CD4-positive, alpha-beta T cell treated with Interleukin-12 subunit alpha and Interleukin-12 subunit beta, for 1 hour (primary cell): ENCODE data around the gene RALGDS.
"Not testable (repeated sequence)": the region's sequence is repeated elsewhere in the genome, so short reads cannot be mapped to it uniquely, and the experiment has no call there.

Experiments
- DNase-seq: peaks from one replicate; pipeline ENCODE4 v3.0.0-alpha.2; 2020

The RALGDS gene

DNA sequence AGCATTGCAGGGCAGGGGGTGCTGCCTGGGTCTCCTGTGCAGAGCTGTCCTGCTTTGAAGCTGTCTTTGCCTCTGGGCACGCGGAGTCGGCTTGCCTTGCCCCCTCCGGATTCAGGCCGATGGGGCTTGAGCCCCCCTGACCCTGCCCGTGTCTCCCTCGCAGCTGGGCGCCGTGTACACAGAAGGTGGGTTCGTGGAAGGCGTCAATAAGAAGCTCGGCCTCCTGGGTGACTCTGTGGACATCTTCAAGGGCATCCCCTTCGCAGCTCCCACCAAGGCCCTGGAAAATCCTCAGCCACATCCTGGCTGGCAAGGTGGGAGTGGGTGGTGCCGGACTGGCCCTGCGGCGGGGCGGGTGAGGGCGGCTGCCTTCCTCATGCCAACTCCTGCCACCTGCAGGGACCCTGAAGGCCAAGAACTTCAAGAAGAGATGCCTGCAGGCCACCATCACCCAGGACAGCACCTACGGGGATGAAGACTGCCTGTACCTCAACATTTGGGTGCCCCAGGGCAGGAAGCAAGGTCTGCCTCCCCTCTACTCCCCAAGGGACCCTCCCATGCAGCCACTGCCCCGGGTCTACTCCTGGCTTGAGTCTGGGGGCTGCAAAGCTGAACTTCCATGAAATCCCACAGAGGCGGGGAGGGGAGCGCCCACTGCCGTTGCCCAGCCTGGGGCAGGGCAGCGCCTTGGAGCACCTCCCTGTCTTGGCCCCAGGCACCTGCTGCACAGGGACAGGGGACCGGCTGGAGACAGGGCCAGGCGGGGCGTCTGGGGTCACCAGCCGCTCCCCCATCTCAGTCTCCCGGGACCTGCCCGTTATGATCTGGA lies 56.6 kb downstream of the RALGDS start:
- no peak for DNase-seq

DNA sequence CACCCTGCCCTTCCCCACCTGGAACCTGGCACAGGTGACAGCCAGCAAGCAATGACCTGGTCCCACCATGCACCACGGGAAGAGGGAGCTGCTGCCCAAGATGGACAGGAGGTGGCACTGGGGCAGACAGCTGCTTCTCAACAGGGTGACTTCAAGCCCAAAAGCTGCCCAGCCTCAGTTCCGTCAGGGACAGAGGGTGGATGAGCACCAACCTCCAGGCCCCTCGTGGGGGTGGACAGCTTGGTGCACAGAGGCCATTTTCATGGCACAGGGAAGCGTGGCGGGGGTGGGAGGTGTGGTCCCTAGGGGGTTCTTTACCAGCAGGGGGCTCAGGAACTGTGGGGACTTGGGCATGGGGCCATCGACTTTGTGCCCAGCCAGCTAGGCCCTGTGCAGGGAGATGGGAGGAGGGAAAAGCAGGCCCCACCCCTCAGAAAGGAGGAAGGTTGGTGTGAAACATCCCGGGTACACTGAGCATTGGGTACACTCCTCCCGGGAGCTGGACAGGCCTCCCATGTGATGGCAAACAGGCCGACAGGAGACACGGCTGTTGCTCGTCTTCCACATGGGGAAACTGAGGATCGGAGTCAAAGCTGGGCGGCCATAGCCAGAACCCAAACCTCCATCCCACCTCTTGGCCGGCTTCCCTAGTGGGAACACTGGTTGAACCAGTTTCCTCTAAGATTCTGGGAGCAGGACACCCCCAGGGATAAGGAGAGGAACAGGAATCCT lies 57.4 kb downstream of the RALGDS start:
- DNase-seq: no peak

DNA sequence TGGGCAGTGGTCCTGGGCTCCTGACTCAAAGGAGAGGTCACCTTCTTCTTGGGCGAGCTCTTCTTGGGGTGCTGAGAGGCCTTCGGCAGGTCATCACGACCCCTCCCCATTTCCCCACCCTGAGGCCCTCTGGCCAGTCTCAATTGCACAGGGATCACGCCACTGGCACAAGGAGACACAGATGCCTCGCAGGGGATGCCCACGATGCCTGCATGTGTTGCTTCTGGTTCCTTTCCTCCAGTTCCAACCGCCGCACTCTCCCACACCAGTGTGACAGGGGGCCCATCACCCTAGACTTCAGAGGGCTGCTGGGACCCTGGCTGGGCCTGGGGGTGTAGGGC lies 57.9 kb downstream of the RALGDS start:
- DNase-seq: no peak

DNA sequence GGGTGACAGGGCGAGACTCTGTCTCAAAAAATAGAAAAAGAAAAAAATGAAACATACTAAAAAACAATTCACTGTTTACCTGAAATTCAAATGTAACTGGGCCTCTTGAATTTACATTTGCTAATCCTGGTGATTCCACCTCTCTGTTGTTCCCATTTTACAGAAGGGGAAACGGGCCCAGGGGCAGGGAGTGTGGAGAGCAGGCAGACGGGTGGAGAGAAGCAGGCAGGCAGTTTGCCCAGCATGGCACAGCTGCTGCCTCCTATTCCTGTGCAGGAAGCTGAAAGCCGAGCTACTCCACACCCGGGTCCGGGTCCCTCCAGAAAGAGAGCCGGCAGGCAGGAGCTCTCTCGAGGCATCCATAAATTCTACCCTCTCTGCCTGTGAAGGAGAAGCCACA lies 58.5 kb downstream of the RALGDS start:
- not testable (repeated sequence) for DNase-seq

DNA sequence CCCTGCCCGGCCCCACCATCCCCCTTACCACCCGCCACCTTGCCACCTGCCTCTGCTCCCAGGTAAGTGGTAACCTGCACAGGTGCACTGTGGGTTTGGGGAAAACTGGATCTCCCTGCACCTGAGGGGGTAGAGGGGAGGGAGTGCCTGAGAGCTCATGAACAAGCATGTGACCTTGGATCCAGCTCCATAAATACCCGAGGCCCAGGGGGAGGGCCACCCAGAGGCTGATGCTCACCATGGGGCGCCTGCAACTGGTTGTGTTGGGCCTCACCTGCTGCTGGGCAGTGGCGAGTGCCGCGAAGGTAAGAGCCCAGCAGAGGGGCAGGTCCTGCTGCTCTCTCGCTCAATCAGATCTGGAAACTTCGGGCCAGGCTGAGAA lies 59.3 kb downstream of the RALGDS start, which contains the start of gene CEL:
TSS of gene CEL (plus strand) at position 218 of the 382 bp plus-strand sequence. CDS start at position 240, 22 bp downstream.
- not testable (repeated sequence) for DNase-seq

DNA sequence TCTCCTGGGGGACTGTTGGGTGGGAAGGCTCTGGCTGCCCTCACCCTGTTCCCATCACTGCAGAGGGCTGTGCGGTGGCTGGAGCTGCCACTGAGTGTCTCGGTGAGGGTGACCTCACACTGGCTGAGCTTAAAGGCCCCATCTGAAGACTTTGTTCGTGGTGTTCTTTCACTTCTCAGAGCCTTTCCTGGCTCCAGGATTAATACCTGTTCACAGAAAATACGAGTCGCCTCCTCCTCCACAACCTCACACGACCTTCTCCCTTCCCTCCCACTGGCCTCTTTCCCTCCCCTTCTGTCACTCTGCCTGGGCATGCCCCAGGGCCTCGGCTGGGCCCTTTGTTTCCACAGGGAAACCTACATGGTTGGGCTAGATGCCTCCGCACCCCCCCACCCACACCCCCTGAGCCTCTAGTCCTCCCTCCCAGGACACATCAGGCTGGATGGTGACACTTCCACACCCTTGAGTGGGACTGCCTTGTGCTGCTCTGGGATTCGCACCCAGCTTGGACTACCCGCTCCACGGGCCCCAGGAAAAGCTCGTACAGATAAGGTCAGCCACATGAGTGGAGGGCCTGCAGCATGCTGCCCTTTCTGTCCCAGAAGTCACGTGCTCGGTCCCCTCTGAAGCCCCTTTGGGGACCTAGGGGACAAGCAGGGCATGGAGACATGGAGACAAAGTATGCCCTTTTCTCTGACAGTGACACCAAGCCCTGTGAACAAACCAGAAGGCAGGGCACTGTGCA lies 59.8 kb downstream of the RALGDS start:
- not testable (repeated sequence) for DNase-seq

DNA sequence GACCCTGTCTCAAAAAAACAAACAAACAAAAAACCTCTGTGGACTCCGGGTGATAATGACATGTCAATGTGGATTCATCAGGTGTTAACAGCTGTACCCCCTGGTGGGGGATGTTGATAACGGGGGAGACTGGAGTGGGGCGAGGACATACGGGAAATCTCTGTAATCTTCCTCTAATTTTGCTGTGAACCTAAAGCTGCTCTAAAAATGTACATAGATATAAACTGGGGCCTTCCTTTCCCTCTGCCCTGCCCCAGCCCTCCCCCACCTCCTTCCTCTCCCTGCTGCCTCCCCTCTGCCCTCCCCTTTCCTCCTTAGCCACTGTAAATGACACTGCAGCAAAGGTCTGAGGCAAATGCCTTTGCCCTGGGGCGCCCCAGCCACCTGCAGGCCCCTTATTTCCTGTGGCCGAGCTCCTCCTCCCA lies 60.6 kb downstream of the RALGDS start:
- no peak for DNase-seq

DNA sequence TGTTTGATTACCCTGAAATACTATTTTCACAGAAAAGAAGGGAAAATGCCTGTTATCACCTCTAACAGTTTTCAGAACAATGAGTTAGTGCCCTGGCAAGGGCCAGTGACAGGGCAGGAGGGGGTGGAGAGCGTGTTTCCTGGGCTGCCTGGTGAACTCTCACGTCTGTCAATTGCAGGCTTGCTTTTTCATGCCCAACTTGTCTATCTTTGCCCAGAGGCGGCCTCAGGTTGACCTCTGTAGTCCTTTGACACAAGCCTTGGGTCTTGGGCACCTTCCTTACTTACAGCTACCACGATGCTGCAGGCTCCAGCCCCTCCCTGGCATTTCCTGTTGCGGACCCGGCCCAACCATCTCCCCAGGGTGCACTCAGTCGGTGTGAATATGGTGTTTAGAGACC lies 61.4 kb downstream of the RALGDS start:
- DNase-seq: no peak

DNA sequence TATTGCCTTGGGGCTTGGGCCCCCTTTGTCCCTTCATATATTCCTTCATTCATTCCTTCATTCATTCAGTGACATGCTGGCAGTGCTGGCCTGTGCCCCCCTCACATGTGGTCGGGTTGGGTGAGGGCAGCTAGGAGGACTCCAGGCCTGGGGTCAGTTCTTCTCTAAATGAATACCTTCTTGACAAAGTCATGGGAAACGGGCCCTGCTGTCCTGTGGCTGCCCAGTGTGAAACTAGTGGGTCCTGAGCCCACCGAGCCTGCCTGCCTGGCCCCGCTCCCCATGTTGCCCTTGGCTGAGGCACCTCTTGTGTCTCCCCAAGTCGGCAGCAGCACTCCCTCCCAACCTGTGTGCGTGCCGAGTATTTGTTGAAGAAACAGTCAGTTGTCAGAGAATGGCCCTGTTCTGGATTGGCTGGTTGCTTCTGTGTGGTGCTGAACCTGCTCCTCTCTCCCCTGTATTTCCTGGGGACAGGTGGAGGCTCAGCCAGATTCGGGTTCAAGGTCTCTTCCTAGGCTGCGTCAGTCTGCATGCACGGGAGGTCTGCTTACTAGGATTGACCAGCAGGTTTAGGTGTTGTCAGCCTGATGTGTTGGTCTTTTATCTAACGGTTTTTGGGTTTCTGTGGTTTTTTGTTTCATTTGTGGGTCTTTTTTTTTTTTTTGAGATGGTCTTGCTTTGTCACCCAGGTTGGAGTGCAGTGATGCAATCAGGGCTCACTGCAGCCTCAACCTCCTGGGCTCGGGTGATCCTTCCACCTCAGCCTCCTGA lies 62.3 kb downstream of the RALGDS start:
- DNase-seq: no peak

DNA sequence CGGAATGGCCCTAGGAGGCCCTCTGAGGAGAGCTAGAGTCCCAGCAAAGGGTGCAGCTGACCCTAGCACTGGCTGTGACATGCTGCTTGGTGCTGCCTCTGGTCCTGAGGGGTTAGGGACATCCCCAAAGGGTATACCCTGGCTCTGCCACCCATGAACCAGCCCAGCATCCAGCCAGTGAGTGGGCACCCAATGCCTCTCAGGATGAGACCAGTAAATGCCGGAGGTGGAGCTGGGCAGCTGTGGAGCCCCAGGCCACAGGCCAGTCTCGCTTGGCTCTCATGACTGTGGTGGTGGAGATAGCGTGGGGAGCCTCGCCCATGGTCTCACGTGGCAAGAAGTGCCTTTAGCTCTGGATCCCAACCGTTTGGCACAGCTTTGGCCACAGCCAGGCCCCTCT lies 63.0 kb downstream of the RALGDS start:
- DNase-seq: no peak

DNA sequence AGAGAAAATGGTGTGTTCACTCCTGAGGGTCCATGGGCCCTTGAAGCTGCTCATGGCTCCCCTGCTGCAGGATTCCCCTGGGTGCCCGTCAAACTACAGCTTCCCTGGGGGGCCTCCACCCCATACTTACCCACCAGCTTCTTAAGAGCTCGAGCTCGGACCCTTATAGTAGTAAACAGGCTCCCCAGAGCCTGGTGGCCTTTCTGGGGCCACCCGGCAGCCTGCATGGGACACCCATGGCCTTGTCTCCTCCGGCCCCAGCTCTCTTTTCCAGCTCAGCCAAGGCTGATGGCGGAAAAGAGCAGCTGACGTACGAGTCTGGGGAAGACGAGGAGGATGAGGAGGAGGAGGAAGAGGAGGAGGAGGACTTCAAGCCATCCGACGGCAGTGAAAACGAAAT lies 63.5 kb downstream of the RALGDS start:
- DNase-seq: no peak

DNA sequence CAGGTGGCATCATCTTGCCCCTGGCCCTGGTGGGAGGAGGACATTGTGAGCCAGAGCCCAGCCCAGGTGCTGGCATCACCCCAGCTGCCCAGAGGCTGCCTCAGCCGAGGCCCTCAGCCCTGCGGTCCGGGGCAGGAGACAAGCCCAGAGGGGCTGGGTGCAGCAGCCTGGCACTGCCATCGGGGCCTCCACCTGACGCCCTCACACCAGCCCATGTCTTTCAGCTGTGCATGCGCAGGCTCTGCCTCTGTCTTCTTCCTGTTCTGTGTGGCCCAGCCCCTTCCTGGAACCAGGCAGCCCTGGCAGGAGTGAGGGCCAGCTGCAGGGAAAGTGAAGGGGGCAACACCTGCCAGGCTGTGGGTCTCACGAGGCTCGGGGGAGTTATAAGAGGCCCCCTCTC lies 64.0 kb downstream of the RALGDS start:
- no peak for DNase-seq

DNA sequence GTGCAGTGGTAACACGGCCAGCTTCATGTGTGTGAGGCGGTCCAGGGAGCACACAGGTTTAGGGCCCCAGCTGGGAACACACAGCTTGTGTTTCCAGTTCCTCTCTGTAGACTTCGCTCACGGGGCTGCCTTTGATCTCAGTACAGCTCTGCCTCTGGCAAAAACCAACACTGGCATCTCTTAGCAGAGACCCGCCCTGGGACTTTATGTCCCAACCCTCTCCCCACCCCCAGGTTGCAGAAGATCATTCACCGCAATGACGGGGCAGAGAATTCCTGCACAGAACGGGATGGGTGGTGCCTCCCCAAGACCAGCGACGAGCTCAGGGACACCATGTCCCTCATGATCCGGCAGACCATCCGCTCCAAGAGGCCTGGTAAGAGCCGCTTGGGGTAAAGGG lies 64.5 kb downstream of the RALGDS start:
- no peak for DNase-seq

DNA sequence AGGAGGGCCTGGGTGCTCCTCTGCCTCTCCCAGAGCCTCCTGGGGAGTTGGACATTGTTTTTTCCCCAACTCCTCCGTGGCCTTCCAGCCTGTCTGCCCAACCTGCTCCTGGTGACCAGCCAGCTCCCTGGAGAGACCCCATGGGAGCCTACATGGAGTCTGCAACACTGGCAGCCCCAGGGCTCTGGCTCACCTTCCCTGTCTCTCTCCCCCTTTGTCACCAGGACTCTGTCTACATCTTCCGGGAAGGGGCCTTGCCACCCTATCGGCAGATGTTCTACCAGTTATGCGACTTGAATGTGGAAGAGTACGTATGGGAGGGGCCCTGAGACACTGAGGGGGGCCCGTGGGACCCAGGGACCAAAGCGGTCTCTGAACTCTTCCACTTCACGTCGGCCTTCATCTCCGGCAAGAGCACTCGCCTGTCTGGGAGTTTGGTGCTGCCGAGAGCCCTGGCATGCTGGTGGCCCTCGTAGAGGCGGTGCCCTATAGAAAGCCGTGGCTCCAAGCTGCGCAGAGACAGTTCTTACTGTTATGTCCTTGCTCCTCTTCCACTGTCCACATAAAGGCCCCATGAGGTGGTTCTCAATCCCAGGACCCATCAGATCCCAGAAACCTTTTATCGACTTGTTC lies 65.1 kb downstream of the RALGDS start:
- no peak for DNase-seq

DNA sequence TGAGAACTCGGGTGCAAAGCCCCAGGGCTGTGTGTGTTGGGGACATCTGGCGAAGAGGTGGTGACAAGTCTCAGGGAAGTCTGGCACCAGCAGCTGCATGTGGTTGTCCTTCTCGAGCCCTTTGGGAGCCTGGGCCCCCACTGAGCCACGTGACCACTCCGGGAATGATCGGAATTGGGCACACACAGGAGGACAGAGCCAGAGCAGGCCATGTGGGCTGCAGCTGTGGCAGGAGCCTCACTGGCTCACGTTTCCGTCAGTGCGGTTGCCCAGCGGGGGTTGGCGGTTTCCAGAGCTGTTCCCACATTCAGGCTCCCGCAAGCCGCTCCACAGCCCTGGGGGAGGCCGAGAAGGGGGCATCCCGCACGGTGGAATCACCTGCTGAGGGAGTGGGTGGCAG lies 66.1 kb downstream of the RALGDS start:
- no peak for DNase-seq

DNA sequence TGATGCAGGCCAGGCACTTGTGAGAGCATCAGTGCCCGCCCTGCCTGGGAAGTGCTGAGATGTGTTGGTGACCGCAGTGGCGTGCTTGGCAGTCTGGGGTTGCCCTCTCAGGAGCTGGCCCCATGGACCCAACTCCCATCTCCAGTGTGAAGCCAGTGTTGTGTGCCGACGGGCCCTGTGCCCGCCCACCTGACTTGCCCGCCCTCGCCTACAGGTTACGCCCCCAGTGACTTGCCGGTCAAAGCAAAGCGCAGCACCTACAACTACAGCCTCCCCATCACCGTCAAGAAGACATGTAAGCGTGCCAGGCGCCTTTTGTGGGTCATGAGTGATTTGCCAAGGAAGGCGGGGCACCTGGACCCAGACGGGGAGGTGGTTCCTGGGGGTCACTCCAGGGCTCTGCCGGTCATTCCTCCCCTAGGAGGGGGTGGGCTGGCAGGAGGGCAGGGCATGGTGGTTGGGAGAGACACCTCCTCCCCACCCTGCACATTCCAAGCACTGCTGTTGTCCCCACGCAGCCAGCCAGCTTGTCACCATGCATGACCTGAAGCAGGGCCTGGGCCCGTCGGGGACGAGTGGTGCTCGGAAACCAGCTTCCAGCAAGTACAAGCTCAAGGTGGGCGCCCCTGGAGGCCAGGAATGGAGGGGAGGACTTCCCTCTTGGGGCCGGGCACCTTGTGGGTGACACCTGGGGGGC lies 66.7 kb downstream of the RALGDS start:
- DNase-seq: no peak

DNA sequence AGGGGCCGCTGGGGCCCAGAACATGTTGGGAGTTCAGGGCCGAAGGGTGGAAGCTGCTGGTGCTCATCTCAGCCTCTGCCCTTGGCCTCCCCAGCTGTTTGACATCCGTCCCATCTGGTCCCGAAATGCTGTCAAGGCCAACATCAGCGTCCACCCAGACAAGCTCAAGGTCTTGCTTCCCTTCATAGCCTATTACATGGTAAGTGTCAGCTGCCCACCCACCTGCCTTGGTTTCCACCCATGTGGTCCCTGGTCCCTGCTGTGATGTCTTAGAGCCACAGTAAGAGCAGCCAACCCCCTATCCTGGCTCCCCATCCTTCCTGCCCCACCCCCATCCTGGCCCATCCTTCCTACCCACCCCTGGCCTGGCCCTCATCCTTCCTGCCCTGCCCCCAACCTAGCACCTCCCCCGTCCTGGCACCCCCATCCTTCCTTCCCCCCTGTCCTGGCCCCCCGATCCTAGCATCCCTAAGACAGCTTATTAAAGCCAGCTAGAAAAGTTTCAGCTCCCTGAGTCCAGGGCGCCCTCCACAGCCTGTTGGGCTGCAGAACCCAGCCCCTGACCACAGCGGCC lies 69.0 kb downstream of the RALGDS start:
- no peak for DNase-seq

DNA sequence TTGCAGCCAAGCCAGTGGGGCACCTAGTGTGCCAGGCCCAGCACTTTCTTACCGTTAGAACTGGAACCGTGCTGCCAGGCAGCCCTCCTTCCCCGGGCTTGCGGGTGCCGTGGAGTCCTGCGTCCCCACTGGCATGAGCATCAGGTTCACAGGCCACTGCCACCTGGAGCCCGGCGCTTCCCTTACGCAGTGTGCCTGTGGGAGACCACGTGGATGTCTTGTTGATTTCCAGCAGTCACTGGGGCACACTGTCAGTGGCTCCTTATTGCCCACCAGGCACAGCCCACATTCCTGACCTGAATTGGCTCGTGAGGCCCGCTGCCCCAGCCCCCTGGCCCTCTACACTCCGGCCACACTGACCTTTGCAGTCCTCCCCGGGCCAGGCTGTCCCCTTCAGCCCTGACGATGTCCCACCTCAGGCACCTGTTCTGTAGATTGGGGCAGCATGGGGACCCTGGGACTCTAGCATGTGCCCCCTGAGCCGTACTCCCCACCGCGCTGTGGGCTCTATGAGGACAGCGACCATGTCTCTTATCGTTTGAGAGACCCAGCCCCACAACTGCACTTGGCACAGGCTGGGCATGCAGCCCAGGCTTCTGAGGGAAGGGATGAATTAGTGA lies 69.6 kb downstream of the RALGDS start:
- DNase-seq: no peak

DNA sequence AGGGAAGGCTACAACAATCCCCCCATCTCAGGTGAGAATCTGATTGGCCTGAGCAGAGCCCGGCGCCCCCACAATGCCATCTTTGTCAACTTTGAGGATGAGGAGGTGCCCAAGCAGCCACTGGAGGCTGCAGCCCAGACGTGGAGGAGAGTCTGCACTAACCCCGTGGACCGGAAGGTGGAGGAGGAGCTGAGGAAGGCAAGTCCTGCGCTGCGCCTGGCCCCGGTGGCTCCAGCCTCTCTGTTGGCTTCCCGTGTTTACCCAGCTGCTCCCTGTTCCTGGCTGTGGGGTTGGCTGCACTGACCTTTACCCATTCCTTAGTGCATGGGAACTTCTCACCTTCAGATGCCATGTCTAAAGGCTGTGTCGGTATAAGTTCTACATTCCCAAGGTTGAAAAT lies 70.3 kb downstream of the RALGDS start:
- DNase-seq: no peak

DNA sequence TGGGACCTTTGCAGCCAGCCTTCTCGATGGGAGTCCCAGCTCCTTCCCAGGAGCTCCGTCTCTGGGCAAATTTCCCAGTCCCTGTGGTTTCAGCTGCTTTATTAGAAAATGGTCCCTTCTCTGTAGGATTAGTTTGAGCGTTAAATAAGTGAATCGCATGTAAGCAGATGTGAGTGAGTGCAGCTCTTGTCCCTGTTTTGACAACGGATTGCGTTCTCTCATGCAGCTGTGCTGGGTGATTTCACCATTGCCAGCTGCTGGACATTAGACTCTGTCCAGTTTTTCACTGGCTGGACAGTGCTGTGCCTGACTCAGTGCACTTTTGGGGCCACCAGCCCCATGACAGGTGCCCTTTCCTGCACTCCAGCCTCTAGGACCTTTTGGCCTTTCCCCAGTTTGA lies 70.9 kb downstream of the RALGDS start:
- no peak for DNase-seq

DNA sequence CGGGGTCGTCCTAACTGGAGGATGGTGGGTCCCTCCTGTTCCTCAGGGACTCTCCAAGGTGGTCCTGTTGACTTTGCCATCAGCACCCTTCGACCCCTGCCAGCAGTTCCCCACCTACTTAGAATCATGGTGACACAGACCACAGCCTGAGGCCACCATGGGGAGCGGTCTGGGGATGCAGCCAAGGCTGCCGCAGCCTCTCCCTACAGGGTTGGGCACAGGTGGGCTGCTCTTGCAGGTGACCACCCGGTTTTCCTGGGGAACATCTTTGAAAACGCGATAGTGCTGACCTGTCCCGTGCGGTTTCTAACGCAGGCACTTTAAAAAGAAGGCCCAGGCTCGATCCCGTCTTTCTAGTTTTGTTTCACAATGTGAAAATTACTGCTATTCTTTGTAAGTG lies 72.0 kb downstream of the RALGDS start:
- DNase-seq: no peak
